ENCODE measurements around the gene PPP1R1A.

PPP1R1A gene

GRCh38 chr12:54584128-54584527 lies 4.3 kb downstream of the PPP1R1A start:
- TF ChIP-seq Cebpa-rat (IDR thresholded peaks at IDR 0.05): no peak
- no peak overlapping the region; a peak in 1 of 22 replicates for H3K4me2 ChIP-seq

DNA sequence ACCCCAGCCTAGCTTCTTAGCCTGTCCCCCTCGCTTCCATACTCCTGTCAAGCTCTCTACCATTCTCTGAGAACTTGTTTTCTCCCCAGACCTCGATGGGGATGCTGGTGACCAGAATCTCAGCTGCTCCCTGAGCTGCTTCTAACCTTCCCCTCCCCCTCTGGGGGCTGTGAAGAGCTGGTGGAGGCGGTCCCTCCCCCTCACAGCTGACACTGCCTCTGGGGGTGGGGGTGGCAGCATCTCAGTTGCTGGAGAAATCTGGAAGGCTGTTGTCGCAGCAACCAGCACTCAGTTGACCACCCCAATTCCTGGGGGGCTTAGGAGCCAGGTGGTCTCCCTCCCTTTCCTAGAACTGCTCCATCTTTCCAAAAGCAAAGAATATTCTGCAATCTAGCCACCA lies 4.7 kb downstream of the PPP1R1A start:
- TF ChIP-seq Cebpa-rat (IDR thresholded peaks at IDR 0.05): no peak
- Histone ChIP-seq H3K9ac (no peak overlapping the region), H3K9me3 (replicated peaks in 1 of 11) (no peaks in the 10 kb centered on the region), H4K20me1 (peaks cover 0 to 18% (median 0%) of the 10 kb centered on the region in 11 experiments; a peak in 1 of 22 replicates), H3K4me1 (peaks cover 0 to 11% (median 6%) of the 10 kb centered on the region in 10 experiments; a peak in 14 of 20 replicates), H3K4me2 (no peak overlapping the region; a peak in 1 of 22 replicates), H3K36me3 (peaks cover 0 to 4% (median 0%) of the 10 kb centered on the region in 11 experiments; a peak in 2 of 22 replicates), H3K27ac (no peak overlapping the region), H3K4me3 (no peak overlapping the region), H3K27me3 (peaks cover 25 to 36% (median 29%) of the 10 kb centered on the region in 11 experiments)

More at GRCh38 chr12:54584128-54584527, 4.3 kb downstream of the PPP1R1A start:
- Histone ChIP-seq H3K36me3 (no peaks in the 10 kb centered on the region), H3K4me1 (peaks cover 0 to 11% (median 5%) of the 10 kb centered on the region in 10 experiments; a peak in 11 of 20 replicates), H3K27ac (no peak overlapping the region), H3K4me3 (no peak overlapping the region), H4K20me1 (peaks cover 0 to 14% (median 0%) of the 10 kb centered on the region in 11 experiments; a peak in 1 of 22 replicates), H3K27me3 (peaks cover 29 to 40% (median 33%) of the 10 kb centered on the region in 11 experiments), H3K9me3 (replicated peaks in 1 of 11) (no peaks in the 10 kb centered on the region), H3K9ac (no peak overlapping the region)

DNA sequence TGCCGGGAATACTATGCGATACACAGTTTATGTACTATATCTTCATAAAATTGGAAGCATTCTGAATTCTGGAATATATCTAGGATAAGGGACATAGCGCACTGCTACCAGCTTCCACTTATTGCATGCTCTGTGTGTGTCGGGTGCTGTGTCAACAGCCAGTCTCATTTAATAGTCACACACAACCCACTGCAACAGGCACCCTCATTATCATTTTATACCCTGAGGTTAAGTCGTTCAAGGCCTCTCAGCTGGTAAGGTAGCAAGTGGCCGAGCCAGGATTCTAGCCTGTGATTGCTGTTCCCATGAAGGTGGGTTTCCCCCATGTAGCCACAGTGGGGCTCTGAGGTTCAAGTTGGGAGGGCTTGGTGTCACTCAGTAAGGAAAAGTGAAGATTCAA lies 7.0 kb downstream of the PPP1R1A start:
- Histone ChIP-seq H3K4me2 (no peak overlapping the region), H3K9me3 (replicated peaks in 1 of 11) (no peaks in the 10 kb centered on the region), H3K27me3 (peaks cover 2 to 13% (median 6%) of the 10 kb centered on the region in 11 experiments; a peak in 19 of 22 replicates), H3K4me3 (no peak overlapping the region), H4K20me1 (peaks cover 0 to 28% (median 0%) of the 10 kb centered on the region in 11 experiments; a peak in 3 of 22 replicates), H3K36me3 (peaks cover 6 to 27% (median 20%) of the 10 kb centered on the region in 11 experiments; a peak in 16 of 22 replicates), H3K9ac (no peak overlapping the region), H3K27ac (no peak overlapping the region), H3K4me1 (peaks cover 0 to 17% (median 6%) of the 10 kb centered on the region in 10 experiments; a peak in 12 of 20 replicates)
- TF ChIP-seq Cebpa-rat (IDR thresholded peaks at IDR 0.05): no peak

DNA sequence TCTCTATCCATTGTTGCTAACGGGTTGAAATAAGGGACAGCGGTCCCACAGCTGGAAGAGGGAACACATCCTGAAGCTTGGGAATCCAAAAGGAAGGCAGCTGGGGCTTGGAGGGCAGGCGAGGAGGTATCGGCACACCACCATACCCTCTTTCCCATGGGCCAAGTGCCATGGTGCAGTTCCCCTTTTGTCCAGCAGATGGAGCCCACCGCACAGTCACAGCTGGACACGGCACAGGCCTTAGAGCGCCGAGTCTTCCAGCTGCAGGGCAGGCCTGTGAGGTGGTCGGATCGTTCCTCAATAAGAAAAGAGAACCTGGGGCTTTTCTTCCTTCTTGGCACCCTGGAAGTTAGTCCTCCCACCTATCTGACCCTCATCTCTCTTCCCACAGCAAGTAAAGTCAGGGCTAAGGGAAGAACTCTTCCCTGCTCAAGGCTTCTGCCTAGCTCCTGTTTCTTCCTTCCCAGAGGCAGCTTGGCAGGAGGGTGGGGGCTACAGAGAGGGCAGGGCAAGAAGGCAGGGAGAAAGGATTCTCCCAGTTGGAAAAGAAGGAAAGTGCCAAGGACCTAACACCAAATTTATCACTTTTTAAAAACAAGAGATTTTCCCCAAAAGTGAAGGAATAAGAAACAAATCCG lies 8.6 kb downstream of the PPP1R1A start:
- H3K27me3 ChIP-seq: no peaks in the 10 kb centered on the region
- H3K9ac ChIP-seq: no peak overlapping the region
- peaks cover 0 to 28% (median 0%) of the 10 kb centered on the region in 11 experiments; a peak in 4 of 22 replicates for H4K20me1 ChIP-seq
- H3K4me3 ChIP-seq: no peak overlapping the region
- no peak overlapping the region for H3K27ac ChIP-seq
- H3K36me3 ChIP-seq: peaks cover 19 to 43% (median 35%) of the 10 kb centered on the region in 11 experiments; a peak in 19 of 22 replicates
- no peak for TF ChIP-seq Cebpa-rat (IDR thresholded peaks at IDR 0.05)
- peak overlapping the region in 3 of 11 experiments; percentile 18 to 30 (median 23); a peak in 4 of 22 replicates for H3K4me2 ChIP-seq
- no peaks in the 10 kb centered on the region for H3K9me3 ChIP-seq (replicated peaks in 1 of 11)
- peaks cover 0 to 17% (median 6%) of the 10 kb centered on the region in 10 experiments; a peak in 12 of 20 replicates for H3K4me1 ChIP-seq

GRCh38 chr12:54579258-54579657 lies 9.2 kb downstream of the PPP1R1A start:
- no peaks in the 10 kb centered on the region for H3K27me3 ChIP-seq
- H3K9me3 ChIP-seq (replicated peaks in 1 of 11): no peaks in the 10 kb centered on the region
- H3K9ac ChIP-seq: no peak overlapping the region
- peaks cover 0 to 17% (median 6%) of the 10 kb centered on the region in 10 experiments; a peak in 12 of 20 replicates for H3K4me1 ChIP-seq
- no peak overlapping the region for H3K4me3 ChIP-seq
- H3K4me2 ChIP-seq: peak overlapping the region in 3 of 11 experiments; percentile 14 to 30 (median 20); a peak in 3 of 22 replicates
- H3K36me3 ChIP-seq: peaks cover 19 to 48% (median 41%) of the 10 kb centered on the region in 11 experiments; a peak in 19 of 22 replicates
- no peak overlapping the region for H3K27ac ChIP-seq
- peaks cover 0 to 28% (median 0%) of the 10 kb centered on the region in 11 experiments; a peak in 4 of 22 replicates for H4K20me1 ChIP-seq
- no peak for TF ChIP-seq Cebpa-rat (IDR thresholded peaks at IDR 0.05)

DNA sequence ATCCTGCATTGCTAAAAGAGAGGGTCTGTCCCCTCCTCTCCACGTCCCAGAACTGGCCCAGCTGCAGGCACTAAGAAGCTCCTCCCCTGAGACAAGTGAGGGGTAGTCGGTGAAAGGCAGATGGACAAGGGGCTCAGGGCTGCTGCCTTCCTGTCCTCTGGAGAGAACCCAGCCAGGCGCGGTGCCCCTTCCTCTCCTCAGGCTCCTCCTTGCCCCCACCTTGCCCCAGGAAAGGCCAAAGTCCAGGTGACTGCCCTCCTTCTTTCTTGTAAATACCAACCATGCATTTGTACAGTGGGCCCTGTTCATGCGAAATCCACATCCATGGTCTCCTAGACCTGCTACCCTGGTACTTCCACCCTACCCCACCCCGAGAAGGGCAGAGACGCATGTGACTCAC lies 9.7 kb downstream of the PPP1R1A start:
- no peaks in the 10 kb centered on the region for H3K27me3 ChIP-seq
- H3K9ac ChIP-seq: 0 out of 22 replicates have a peak overlapping the region, but pooled peaks of 3 of the 11 experiments have one; percentile 13 to 23 (median 18)
- H3K4me2 ChIP-seq: peak overlapping the region in 6 of 11 experiments; percentile 20 to 37 (median 22); a peak in 8 of 22 replicates
- H4K20me1 ChIP-seq: peaks cover 0 to 28% (median 0%) of the 10 kb centered on the region in 11 experiments; a peak in 4 of 22 replicates
- H3K4me3 ChIP-seq: no peak overlapping the region
- H3K27ac ChIP-seq: no peak overlapping the region
- H3K36me3 ChIP-seq: peaks cover 19 to 53% (median 43%) of the 10 kb centered on the region in 11 experiments; a peak in 19 of 22 replicates
- peaks cover 0 to 17% (median 6%) of the 10 kb centered on the region in 10 experiments; a peak in 12 of 20 replicates for H3K4me1 ChIP-seq
- TF ChIP-seq Cebpa-rat (IDR thresholded peaks at IDR 0.05): no peak
- no peaks in the 10 kb centered on the region for H3K9me3 ChIP-seq (replicated peaks in 1 of 11)

DNA sequence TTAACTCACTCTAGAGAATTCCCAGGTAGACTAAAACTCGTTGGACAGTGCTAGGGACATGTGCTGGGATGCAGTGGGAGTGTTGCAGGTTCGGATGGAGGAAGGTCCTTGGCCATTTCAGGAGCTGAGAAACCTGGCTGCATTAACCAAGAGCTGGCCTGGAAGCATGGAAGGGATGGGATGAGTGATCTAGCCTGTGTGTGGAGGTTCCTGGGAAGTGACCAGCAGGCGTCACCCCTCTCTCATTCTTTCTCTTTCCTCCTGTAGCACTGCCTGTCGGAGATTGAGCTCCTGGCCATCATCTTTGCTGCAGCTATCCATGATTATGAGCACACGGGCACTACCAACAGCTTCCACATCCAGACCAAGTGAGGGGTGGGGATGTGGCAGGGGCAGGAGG lies 15.6 kb downstream of the PPP1R1A start:
- no peaks in the 10 kb centered on the region for H3K9me3 ChIP-seq (replicated peaks in 1 of 11)
- H3K36me3 ChIP-seq: peaks cover 32 to 100% (median 68%) of the 10 kb centered on the region in 11 experiments; a peak in 20 of 22 replicates
- peaks cover 0 to 11% (median 0%) of the 10 kb centered on the region in 11 experiments; a peak in 4 of 22 replicates for H4K20me1 ChIP-seq
- no peak for TF ChIP-seq Cebpa-rat (IDR thresholded peaks at IDR 0.05)
- no peak overlapping the region for H3K4me3 ChIP-seq
- no peak overlapping the region for H3K9ac ChIP-seq
- no peaks in the 10 kb centered on the region for H3K27me3 ChIP-seq
- H3K4me2 ChIP-seq: no peak overlapping the region
- no peak overlapping the region for H3K27ac ChIP-seq
- H3K4me1 ChIP-seq: peaks cover 0 to 22% (median 18%) of the 10 kb centered on the region in 10 experiments; a peak in 16 of 20 replicates

GRCh38 chr12:54571193-54572188 lies 17.0 kb downstream of the PPP1R1A start:
- no peaks in the 10 kb centered on the region for H3K27me3 ChIP-seq
- no peaks in the 10 kb centered on the region for H3K9me3 ChIP-seq (replicated peaks in 1 of 11)

More at GRCh38 chr12:54571193-54572188, 17.0 kb downstream of the PPP1R1A start:
- H3K4me3 ChIP-seq: no peak overlapping the region
- no peak overlapping the region for H3K9ac ChIP-seq
- no peak overlapping the region for H3K27ac ChIP-seq
- TF ChIP-seq Cebpa-rat (IDR thresholded peaks at IDR 0.05): no peak
- H4K20me1 ChIP-seq: no peaks in the 10 kb centered on the region; a peak in 1 of 22 replicates
- peaks cover 0 to 20% (median 18%) of the 10 kb centered on the region in 10 experiments; a peak in 16 of 20 replicates for H3K4me1 ChIP-seq
- peaks cover 25 to 100% (median 54%) of the 10 kb centered on the region in 11 experiments; a peak in 20 of 22 replicates for H3K36me3 ChIP-seq
- H3K4me2 ChIP-seq: peak overlapping the region in 7 of 11 experiments; percentile 34 to 66 (median 46); a peak in 15 of 22 replicates

Data from BLaER1 treated with 17β-estradiol and CSF1 and Interleukin-3, amounts not matched to agents 10 nM and 100 nM (cell line).